Fibroblast of pulmonary artery (primary cell): Measurements from ENCODE around the gene TMEM204.

ENCODE experiments used
- DNase-seq: peaks from one replicate; pipeline ENCODE4 v3.0.0-alpha.2; 2010; ENCODE audit warnings: low read depth
- H3K4me3 ChIP-seq: replicated peaks from 2 replicates; pipeline ENCODE4 v1.5.1; 2011; ENCODE audit warnings: low read depth, mild to moderate bottlenecking, control low read depth, low read length, moderate library complexity
- TF ChIP-seq, protein P1 (sequence below): IDR thresholded peaks from 2 replicates; pipeline ENCODE4 v1.5.1; 2011; ENCODE audit warnings: mild to moderate bottlenecking, control low read depth, low read length, inconsistent platforms; ENCODE audit errors: missing control alignments

TMEM204 gene

DNA sequence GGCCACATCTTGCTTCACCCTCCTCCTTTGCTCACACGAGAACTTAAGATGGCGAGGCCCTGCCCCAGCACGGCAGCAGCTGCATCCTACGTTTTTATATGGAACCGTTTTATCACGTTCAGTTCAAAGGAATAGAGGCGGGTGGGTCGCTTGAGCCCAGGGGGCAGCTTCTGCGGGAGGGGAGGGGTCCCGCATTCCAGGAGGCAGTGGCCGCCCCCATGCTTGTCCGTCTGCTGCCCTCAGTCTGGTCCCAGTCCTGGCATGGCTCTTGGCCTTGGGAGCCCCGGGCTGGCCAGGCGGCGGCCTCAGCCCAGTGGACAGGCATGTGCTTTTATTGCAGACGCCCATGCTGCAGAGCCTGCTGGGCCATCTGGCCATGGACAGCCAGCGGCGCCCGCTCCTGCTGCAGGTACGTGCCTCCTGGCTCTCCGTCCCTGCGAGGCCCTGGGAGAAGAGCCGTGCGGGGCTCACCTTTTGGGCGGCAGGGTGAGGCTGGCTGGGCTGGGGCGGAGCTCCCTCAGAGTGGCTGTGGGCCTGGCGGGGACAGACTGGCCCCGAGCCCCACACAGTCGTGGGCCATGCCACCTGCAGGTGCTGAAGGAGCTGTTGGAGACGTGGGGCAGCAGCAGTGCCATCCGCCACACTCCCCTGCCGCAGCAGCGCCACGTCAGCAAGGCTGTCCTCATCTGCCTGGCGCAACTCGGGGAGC, 33.6 kb upstream of the TMEM204 start:
- no peak for DNase-seq
- no peak overlapping the region for H3K4me3 ChIP-seq
- TF ChIP-seq, protein P1, sequence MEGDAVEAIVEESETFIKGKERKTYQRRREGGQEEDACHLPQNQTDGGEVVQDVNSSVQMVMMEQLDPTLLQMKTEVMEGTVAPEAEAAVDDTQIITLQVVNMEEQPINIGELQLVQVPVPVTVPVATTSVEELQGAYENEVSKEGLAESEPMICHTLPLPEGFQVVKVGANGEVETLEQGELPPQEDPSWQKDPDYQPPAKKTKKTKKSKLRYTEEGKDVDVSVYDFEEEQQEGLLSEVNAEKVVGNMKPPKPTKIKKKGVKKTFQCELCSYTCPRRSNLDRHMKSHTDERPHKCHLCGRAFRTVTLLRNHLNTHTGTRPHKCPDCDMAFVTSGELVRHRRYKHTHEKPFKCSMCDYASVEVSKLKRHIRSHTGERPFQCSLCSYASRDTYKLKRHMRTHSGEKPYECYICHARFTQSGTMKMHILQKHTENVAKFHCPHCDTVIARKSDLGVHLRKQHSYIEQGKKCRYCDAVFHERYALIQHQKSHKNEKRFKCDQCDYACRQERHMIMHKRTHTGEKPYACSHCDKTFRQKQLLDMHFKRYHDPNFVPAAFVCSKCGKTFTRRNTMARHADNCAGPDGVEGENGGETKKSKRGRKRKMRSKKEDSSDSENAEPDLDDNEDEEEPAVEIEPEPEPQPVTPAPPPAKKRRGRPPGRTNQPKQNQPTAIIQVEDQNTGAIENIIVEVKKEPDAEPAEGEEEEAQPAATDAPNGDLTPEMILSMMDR, result no peak

DNA sequence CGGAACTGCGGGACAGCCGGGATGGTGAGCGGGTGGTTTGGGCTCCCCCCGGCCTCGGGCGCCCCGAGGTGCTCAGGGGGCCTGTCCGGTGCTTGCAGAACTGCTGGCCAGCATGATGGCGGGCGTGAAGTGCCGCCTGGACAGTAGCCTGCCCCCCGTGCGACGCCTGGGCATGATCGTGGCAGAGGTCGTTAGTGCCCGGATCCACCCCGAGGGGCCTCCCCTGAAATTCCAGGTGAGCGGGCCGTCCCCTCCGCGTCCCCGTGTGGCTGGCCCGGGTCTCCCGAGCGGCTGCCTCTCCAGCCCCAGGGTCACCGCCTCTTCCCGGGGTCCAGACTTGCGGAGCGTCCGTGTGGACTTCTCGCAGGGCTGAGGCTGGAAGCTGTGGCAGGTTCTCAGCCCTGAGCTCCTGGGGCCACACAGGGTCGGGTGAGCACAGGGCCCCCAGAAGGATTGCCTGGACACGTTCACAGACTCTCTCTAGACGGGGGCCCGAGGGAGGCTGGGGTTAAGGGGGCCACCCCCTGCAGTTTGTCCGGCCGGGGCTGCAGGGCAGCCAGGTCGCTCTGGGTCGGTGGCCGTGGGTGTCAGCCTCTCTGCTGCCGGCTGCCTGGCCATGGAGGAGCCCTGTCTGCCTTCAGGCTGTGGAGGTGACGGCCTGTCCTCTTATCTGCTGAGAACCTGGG, 32.9 kb upstream of the TMEM204 start:
- DNase-seq, result no peak
- TF ChIP-seq, protein P1, result no peak
- no peak overlapping the region for H3K4me3 ChIP-seq

GRCh38 chr16:1501630-1502029, 31.8 kb upstream of the TMEM204 start:
- TF ChIP-seq, protein P1, result no peak
- no peak for DNase-seq
- H3K4me3 ChIP-seq, result no peak overlapping the region

DNA sequence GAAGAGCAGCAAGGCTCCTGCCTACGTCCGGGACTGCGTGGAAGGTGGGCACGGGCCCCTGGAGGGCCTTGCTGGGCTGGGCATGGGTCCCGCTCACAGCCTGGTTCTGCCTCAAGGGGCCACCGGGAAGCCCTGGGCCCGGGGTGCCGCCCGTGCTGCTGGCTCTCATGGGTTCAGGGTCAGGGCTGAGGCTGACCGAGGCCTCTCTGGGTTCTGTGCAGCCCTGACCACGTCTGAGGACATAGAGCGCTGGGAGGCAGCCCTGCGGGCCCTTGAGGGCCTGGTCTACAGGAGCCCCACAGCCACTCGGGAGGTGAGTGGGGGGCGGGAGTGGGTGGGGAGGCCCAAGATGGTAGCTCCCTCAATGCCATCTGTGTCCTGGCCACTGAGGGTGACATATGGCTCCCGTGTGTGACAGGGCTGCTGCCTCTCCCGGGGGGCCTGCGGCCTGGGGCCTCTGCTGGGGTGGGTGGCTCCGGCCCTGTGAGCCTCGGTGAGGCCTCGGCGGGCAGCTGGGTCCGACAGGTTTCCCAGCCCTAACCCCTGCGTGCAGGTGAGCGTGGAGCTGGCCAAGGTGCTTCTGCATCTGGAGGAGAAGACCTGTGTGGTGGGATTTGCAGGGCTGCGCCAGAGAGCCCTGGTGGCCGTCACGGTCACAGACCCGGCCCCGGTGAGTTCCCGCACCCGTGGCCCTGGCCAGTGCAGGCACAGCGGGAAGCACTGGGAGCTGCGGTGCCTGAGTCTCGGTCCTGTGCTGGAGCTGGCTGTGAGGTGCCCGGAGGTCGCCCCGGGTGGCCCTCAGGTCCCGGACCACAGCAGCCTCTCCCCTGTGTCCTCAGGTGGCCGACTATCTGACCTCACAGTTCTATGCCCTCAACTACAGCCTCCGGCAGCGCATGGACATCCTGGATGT, 31.1 kb upstream of the TMEM204 start:
- TF ChIP-seq, protein P1, result no peak
- H3K4me3 ChIP-seq, result no peak overlapping the region
- DNase-seq, result no peak

DNA sequence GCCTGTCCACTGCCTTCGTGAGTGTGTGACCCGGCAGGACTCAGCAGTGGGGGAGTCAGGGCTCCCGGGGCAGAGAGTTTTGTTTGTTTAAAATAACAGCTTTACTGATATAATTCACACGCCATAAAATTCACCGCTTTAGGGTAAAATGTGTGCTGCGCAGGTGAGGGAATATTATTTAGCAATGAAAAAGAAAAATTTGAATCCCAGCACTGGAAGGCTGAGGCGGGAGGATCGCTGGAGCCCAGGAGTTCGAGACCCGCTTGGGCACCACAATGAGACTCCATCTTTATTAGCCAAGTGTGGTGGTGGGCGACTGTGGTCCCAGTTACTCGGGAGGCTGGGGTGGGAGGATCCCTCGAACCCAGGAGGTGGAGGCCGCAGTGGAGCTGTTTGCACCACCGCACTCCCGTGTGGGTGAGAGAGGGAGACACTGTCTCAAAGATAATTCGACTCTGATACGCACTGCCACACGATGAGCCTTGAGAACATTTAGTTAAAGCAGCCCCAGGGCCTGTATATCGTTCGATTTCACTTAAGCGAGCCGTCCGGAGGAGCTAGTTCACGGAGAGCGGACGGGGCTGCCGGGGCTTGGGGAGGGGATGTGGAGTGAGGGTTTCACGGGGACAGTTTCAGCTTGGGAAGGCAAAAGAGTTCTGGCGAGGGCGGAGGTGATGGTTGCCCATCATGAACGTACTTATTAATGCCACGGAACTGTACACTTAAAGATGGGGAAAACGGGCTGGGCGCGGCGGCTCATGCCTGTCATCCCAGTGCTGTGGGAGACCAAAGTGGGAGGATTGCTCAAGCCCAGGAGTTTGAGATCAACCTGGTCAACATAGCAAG, 30.1 kb upstream of the TMEM204 start:
- no peak for DNase-seq
- TF ChIP-seq, protein P1, result no peak
- H3K4me3 ChIP-seq, result no peak overlapping the region
